ENCODE measurements around the gene ACOXL. TPM values are rescaled to one million over a fixed set of nuclear protein-coding genes. Genes with fewer than 3 reads are reported as not detected.

The ACOXL gene
- polyA plus RNA-seq, 3 donors, result 0.35 TPM; not detected in 2

DNA sequence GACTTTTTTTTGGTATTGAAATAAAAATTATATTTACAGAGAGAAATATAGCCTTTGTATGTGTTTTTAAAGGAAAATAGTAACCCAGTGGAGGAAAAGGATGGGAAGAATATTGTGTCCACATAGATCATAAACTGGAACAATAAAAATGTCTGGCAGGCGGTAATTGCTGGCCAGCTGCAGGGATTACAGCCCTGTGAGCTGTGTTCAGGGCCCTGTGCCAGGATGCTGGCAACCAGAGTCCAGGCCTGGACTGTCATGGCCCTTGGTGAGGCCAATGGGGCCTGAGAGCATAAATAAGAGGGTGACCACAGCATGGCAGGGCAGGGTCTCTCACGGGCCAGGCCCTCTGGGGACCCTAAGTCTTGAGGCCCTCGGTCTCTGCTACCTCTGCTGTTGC lies 171.2 kb downstream of the ACOXL start:
- Histone ChIP-seq H3K9me3 (replicated peaks in 1 of 2; ENCODE audit: control insufficient read depth in 1 of 2, insufficient read depth in 1 of 2, low read length in 2 of 2) (no peaks in the 10 kb centered on the region), H3K27me3 (ENCODE audit: control insufficient read depth in 2 of 2, insufficient read depth in 2 of 2, low read length in 2 of 2) (no peaks in the 10 kb centered on the region), H2AFZ (ENCODE audit: insufficient read depth, low read depth, low read length, poor library complexity, severe bottlenecking) (no peak overlapping the region), H3K4me1 (ENCODE audit: control insufficient read depth in 1 of 2, insufficient read depth in 2 of 2, low read length in 2 of 2) (no peaks in the 10 kb centered on the region), H3K79me2 (ENCODE audit: insufficient read depth, low read length) (no peaks in the 10 kb centered on the region), H4K20me1 (ENCODE audit: insufficient read depth, low read length) (no peaks in the 10 kb centered on the region), H3K4me2 (replicated peaks; ENCODE audit: extremely low read depth, low read length, poor library complexity, severe bottlenecking) (no peak overlapping the region), H3K9ac (ENCODE audit: insufficient read depth, low read length, poor library complexity, severe bottlenecking) (no peak overlapping the region), H3K27ac (ENCODE audit: low read depth in 1 of 2, low read length in 2 of 2) (no peak overlapping the region), H3K36me3 (replicated peaks in 1 of 2; ENCODE audit: control insufficient read depth in 1 of 2, insufficient read depth in 2 of 2, low read length in 2 of 2) (no peaks in the 10 kb centered on the region), H3K4me3 (replicated peaks in 1 of 3; ENCODE audit: low read depth in 2 of 3, low read length in 3 of 3) (no peak overlapping the region)
- WGBS (ENCODE audit: insufficient coverage), result 94% methylated on average over 3 of the region's 3 CpGs
- intact Hi-C loops (cut with micrococcal nuclease), result no loop called here
- no peak for TF ChIP-seq CTCF (IDR thresholded peaks at IDR 0.05)
- Mint-ChIP-seq H3K27me3 (ENCODE audit: low read depth in 3 of 3) (peaks cover 0 to 3% (median 2%) of the 10 kb centered on the region in 3 donors), H3K4me3 (no peak overlapping the region), H3K9me3 (peaks cover 0 to 2% (median 0%) of the 10 kb centered on the region in 7 donors), H3K27ac (no peak overlapping the region), H3K36me3 (no peaks in the 10 kb centered on the region), H3K4me1 (no peaks in the 10 kb centered on the region)
- DNase-seq, result no peak

GRCh38 chr2:110904116-110904778 lies 171.9 kb downstream of the ACOXL start:
- intact Hi-C loops (cut with micrococcal nuclease), result no loop called here
- no peaks in the 10 kb centered on the region for H3K79me2 ChIP-seq (ENCODE audit: insufficient read depth, low read length)
- H3K36me3 ChIP-seq (replicated peaks in 1 of 2; ENCODE audit: control insufficient read depth in 1 of 2, insufficient read depth in 2 of 2, low read length in 2 of 2), result no peaks in the 10 kb centered on the region
- no peak overlapping the region for H3K27ac ChIP-seq (ENCODE audit: low read depth in 1 of 2, low read length in 2 of 2)
- no peak for DNase-seq
- no peak for TF ChIP-seq CTCF (IDR thresholded peaks at IDR 0.05)
- no peaks in the 10 kb centered on the region for H3K27me3 ChIP-seq (ENCODE audit: control insufficient read depth in 2 of 2, insufficient read depth in 2 of 2, low read length in 2 of 2)
- H3K9me3 ChIP-seq (replicated peaks in 1 of 2; ENCODE audit: control insufficient read depth in 1 of 2, insufficient read depth in 1 of 2, low read length in 2 of 2), result no peaks in the 10 kb centered on the region
- no peak overlapping the region for H3K4me3 ChIP-seq (replicated peaks in 1 of 3; ENCODE audit: low read depth in 2 of 3, low read length in 3 of 3)
- H4K20me1 ChIP-seq (ENCODE audit: insufficient read depth, low read length), result no peaks in the 10 kb centered on the region
- Mint-ChIP-seq H3K9me3 (peaks cover 0 to 2% (median 0%) of the 10 kb centered on the region in 7 donors), H3K27ac (peak overlapping the region in 2 of 7 donors; percentile 23 to 41), H3K27me3 (ENCODE audit: low read depth in 3 of 3) (peaks cover 0 to 4% (median 2%) of the 10 kb centered on the region in 3 donors), H3K36me3 (no peaks in the 10 kb centered on the region), H3K4me3 (no peak overlapping the region), H3K4me1 (no peaks in the 10 kb centered on the region)
- H3K4me2 ChIP-seq (replicated peaks; ENCODE audit: extremely low read depth, low read length, poor library complexity, severe bottlenecking), result no peak overlapping the region
- WGBS (ENCODE audit: insufficient coverage), result 80% methylated on average over 4 of the region's 5 CpGs
- no peak overlapping the region for H2AFZ ChIP-seq (ENCODE audit: insufficient read depth, low read depth, low read length, poor library complexity, severe bottlenecking)
- no peaks in the 10 kb centered on the region for H3K4me1 ChIP-seq (ENCODE audit: control insufficient read depth in 1 of 2, insufficient read depth in 2 of 2, low read length in 2 of 2)
- no peak overlapping the region for H3K9ac ChIP-seq (ENCODE audit: insufficient read depth, low read length, poor library complexity, severe bottlenecking)
